Fibroblast of lung (primary cell): ENCODE results near the gene CCNF. TPM values are rescaled to one million over a fixed set of nuclear protein-coding genes. Genes with fewer than 3 reads are reported as not detected.
"Not testable (repeated sequence)": the region's sequence is repeated elsewhere in the genome, so short reads cannot be mapped to it uniquely, and the experiment has no call there.

Experiments
- DNase-seq, 2 donors: peaks; one replicate each; pipeline versions ENCODE4 v3.0.0 to v3.0.0-alpha.2; 2010; ENCODE audit warnings: low read depth in 2 of 2
- H2AFZ ChIP-seq: 2 replicates; pipeline ENCODE4 v1.5.1; 2012; ENCODE audit warnings: low read length, control low read depth, inconsistent platforms
- H3K27ac ChIP-seq: 2 replicates; pipeline ENCODE4 v1.5.1; 2011; ENCODE audit warnings: low read length, control low read depth; ENCODE audit not compliant: insufficient read depth
- H3K27me3 ChIP-seq: 2 replicates; pipeline ENCODE4 v1.5.1; 2011; ENCODE audit warnings: mild to moderate bottlenecking, low read length; ENCODE audit not compliant: control insufficient read depth, insufficient read depth
- H3K36me3 ChIP-seq: 2 replicates; pipeline ENCODE4 v1.5.1; 2011; ENCODE audit warnings: low read length; ENCODE audit not compliant: control insufficient read depth, insufficient read depth
- H3K4me1 ChIP-seq: 2 replicates; pipeline ENCODE4 v1.5.1; 2011; ENCODE audit warnings: low read length; ENCODE audit not compliant: control insufficient read depth, insufficient read depth; ENCODE audit errors: extremely low read depth
- H3K4me2 ChIP-seq: 2 replicates; pipeline ENCODE4 v1.5.1; 2011; ENCODE audit warnings: low read length, control low read depth; ENCODE audit not compliant: insufficient read depth; ENCODE audit errors: extremely low read depth
- H3K4me3 ChIP-seq, 4 experiments: fragments of 200-600 bp in 1 of 4; sonication (generic) in 1 of 4; replicated peaks in 1 of 4; 2 replicates each; pipeline ENCODE4 v1.5.1; 2011 to 2016; ENCODE audit warnings: low read length in 4 of 4, low read depth in 3 of 4, mild to moderate bottlenecking in 3 of 4, control low read depth in 2 of 4, inconsistent platforms in 1 of 4, mixed read lengths in 1 of 4; ENCODE audit not compliant: insufficient read depth in 1 of 4; ENCODE audit errors: control extremely low read depth in 1 of 4
- H3K79me2 ChIP-seq: 2 replicates; pipeline ENCODE4 v1.5.1; 2012; ENCODE audit warnings: mild to moderate bottlenecking, low read length, inconsistent platforms; ENCODE audit not compliant: control insufficient read depth, insufficient read depth
- H3K9ac ChIP-seq: 2 replicates; pipeline ENCODE4 v1.5.1; 2011; ENCODE audit warnings: mild to moderate bottlenecking, low read length, control low read depth; ENCODE audit not compliant: insufficient read depth
- H3K9me3 ChIP-seq: 2 replicates; pipeline ENCODE4 v1.5.1; 2012; ENCODE audit warnings: low read depth, low read length; ENCODE audit not compliant: control insufficient read depth, insufficient read depth
- H4K20me1 ChIP-seq: 2 replicates; pipeline ENCODE4 v1.5.1; 2011; ENCODE audit warnings: low read length; ENCODE audit not compliant: control insufficient read depth, insufficient read depth; ENCODE audit errors: extremely low read depth
- EZH2 ChIP-seq: IDR thresholded peaks from 2 replicates; pipeline ENCODE4 v1.5.1; 2012; ENCODE audit warnings: low read length, control low read depth, mild to moderate bottlenecking; ENCODE audit errors: missing control alignments
- polyA plus RNA-seq, 2 donors: library from polyadenylated mRNA; depleted of rRNA in 1 of 2; stranded (reverse) in 1 of 2; unstranded in 1 of 2; fragments of >200 nt; gene quantifications; 2 replicates each; pipeline ENCODE4 v1.2.1, GENCODE V29; 2011 to 2012; ENCODE audit warnings: missing spikeins in 1 of 2
- total RNA-seq: library from RNA; depleted of rRNA; stranded (reverse); fragments of >200 nt; gene quantifications from 2 replicates; pipeline ENCODE4 v1.2.1, GENCODE V29; 2014
- TF ChIP-seq, protein P1 (sequence below), 2 donors: IDR thresholded peaks in 1 of 2; conservative IDR thresholded peaks in 1 of 2; 1 replicate in 1 of 2; 2 replicates in 1 of 2; pipeline ENCODE4 v1.5.1; 2011 to 2012; ENCODE audit warnings: low read length in 2 of 2, control low read depth in 1 of 2, inconsistent platforms in 1 of 2, low read depth in 1 of 2, mild to moderate bottlenecking in 1 of 2

The CCNF gene
- total and polyA plus RNA-seq, 2 donors (not counting 1 experiment from before 2014, with no cell fraction given), result 3.8 to 7.3 TPM

DNA sequence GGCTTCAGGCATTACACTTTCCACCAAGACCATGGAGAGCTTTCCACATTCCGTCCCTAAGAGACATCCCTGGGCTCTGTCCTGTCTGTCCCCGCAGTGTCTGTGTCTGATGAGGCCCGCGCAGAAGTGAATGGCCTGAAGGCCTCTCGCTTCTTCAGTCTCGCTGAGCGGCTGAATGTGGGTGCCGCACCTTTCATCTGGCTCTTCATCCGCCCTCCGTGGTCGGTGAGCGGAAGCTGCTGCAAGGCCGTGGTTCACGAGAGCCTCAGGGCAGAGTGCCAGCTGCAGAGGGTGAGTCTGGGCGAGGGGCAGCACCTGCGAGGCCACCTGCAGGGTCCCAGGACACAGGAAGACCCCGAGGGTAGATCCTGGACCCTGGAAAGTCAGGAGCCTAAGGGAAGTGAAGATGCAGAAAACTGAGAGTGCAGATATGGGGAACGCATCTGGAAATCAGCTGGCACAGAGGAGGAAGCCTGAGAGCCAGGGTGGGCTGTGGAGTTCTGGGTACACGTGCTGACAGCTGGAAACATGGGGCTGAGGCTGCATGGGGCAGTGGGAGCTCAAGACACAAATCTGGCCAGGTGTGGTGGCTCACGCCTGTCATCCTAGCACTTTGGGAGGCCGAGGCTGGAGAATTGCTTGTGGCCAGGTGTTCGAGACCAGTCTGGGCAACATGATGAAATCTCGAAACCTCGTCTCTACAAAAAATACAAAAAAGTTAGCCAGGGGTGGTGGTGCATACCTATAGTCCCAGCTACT is 8.0 kb downstream of the CCNF start:
- Histone ChIP-seq H3K4me3 (no peak overlapping the region), H3K9me3 (no peaks in the 10 kb centered on the region), H2AFZ (no peak overlapping the region), H3K27ac (no peak overlapping the region), H3K4me1 (no peaks in the 10 kb centered on the region), H3K4me2 (no peak overlapping the region), H3K27me3 (no peaks in the 10 kb centered on the region), H3K9ac (no peak overlapping the region), H4K20me1 (no peaks in the 10 kb centered on the region), H3K79me2 (peaks cover 10% of the 10 kb centered on the region), H3K36me3 (peaks cover 35% of the 10 kb centered on the region)
- TF ChIP-seq, protein P1, sequence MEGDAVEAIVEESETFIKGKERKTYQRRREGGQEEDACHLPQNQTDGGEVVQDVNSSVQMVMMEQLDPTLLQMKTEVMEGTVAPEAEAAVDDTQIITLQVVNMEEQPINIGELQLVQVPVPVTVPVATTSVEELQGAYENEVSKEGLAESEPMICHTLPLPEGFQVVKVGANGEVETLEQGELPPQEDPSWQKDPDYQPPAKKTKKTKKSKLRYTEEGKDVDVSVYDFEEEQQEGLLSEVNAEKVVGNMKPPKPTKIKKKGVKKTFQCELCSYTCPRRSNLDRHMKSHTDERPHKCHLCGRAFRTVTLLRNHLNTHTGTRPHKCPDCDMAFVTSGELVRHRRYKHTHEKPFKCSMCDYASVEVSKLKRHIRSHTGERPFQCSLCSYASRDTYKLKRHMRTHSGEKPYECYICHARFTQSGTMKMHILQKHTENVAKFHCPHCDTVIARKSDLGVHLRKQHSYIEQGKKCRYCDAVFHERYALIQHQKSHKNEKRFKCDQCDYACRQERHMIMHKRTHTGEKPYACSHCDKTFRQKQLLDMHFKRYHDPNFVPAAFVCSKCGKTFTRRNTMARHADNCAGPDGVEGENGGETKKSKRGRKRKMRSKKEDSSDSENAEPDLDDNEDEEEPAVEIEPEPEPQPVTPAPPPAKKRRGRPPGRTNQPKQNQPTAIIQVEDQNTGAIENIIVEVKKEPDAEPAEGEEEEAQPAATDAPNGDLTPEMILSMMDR (conservative IDR thresholded peaks at IDR 0.05 in 1 of 2, IDR thresholded peaks at IDR 0.05 in 1 of 2; ENCODE audit: low read depth in 1 of 2, low read length in 2 of 2), result no peak
- TF ChIP-seq EZH2, result no peak
- no peak for DNase-seq

- TF ChIP-seq, protein P1 (conservative IDR thresholded peaks at IDR 0.05 in 1 of 2, IDR thresholded peaks at IDR 0.05 in 1 of 2; ENCODE audit: low read depth in 1 of 2, low read length in 2 of 2), result no peak
- TF ChIP-seq EZH2, result no peak
- no peak overlapping the region for H3K4me2 ChIP-seq
Measured at GRCh38 chr16:2438121-2438520, 8.9 kb downstream of the CCNF start.

DNA sequence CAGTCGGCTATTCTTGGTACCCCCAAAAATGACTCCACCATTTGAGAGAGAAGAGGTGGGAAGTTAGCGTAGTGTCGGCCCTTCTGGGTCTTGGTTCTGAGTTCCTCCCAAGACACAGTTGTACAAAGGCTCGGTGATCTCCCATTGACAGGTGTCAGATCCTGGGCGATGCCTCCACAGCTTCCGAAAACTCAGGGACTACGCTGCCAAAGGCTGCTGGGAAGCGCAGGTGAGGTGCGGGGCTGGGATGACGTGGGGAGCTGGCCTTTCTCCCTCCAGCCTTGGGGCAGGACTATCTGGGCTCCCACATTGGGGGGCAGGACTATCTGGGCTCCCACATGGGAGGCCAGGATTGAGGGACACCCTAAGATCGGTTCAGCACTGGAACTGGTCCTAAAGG is 10.4 kb downstream of the CCNF start:
- H3K27ac ChIP-seq, result no peak overlapping the region
- no peak for TF ChIP-seq EZH2
- TF ChIP-seq, protein P1 (conservative IDR thresholded peaks at IDR 0.05 in 1 of 2, IDR thresholded peaks at IDR 0.05 in 1 of 2; ENCODE audit: low read depth in 1 of 2, low read length in 2 of 2), result no peak
- H3K4me2 ChIP-seq, result no peak overlapping the region
- DNase-seq, result no peak
- no peak overlapping the region for H3K9ac ChIP-seq
- H3K36me3 ChIP-seq, result peaks cover 25% of the 10 kb centered on the region
- H3K9me3 ChIP-seq, result no peaks in the 10 kb centered on the region
- H3K4me3 ChIP-seq, result no peak overlapping the region
- H3K27me3 ChIP-seq, result no peaks in the 10 kb centered on the region
- no peaks in the 10 kb centered on the region for H4K20me1 ChIP-seq
- H3K79me2 ChIP-seq, result no peaks in the 10 kb centered on the region
- no peak overlapping the region for H2AFZ ChIP-seq
- H3K4me1 ChIP-seq, result no peaks in the 10 kb centered on the region

More at GRCh38 chr16:2438121-2438520, 8.9 kb downstream of the CCNF start:
- Histone ChIP-seq H3K9ac (no peak overlapping the region), H3K4me3 (no peak overlapping the region), H3K9me3 (no peaks in the 10 kb centered on the region), H3K4me1 (no peaks in the 10 kb centered on the region), H3K27ac (no peak overlapping the region), H3K79me2 (peaks cover 2% of the 10 kb centered on the region), H3K36me3 (peaks cover 27% of the 10 kb centered on the region), H4K20me1 (no peaks in the 10 kb centered on the region), H3K27me3 (no peaks in the 10 kb centered on the region), H2AFZ (no peak overlapping the region)
- no peak for DNase-seq

GRCh38 chr16:2441143-2441804 is 12.0 kb downstream of the CCNF start:
- not testable (repeated sequence) for H3K4me3 ChIP-seq, H3K27ac ChIP-seq, H2AFZ ChIP-seq, H3K79me2 ChIP-seq, H3K9me3 ChIP-seq, DNase-seq, H4K20me1 ChIP-seq, H3K4me1 ChIP-seq, H3K4me2 ChIP-seq, H3K9ac ChIP-seq, H3K27me3 ChIP-seq
- H3K36me3 ChIP-seq, result peaks cover 29% of the 10 kb centered on the region
